ENCODE data around the gene UBALD1.

GRCh38 chr16:4649744-4650442, 35.2 kb upstream of the UBALD1 start:
- TF ChIP-seq POLR2A (IDR thresholded peaks at IDR 0.05) (no peak), CTCF (IDR thresholded peaks at IDR 0.05) (no peak)
